ENCODE measurements around the gene PCMT1. TPM values are rescaled to one million over a fixed set of nuclear protein-coding genes. Genes with fewer than 3 reads are reported as not detected.

Gene PCMT1
- total and polyA plus RNA-seq, 2 of the 13 experiments (the other 11 are each of a cell fraction or from before 2014, with no cell fraction given) = 112 to 169 TPM

- TF ChIP-seq ARID5B (CRISPR knock-in tag; IDR thresholded peaks at IDR 0.05) (0 out of 2 replicates have a peak, but pooled peaks have one; percentile 45), CTCF (CRISPR knock-in tag; IDR thresholded peaks at IDR 0.05) (peak; percentile 84), UBTF (CRISPR knock-in tag; IDR thresholded peaks at IDR 0.05) (no peak), KLF9 (CRISPR knock-in tag; IDR thresholded peaks at IDR 0.05; ENCODE audit: low read depth) (no peak), ZNF3 (CRISPR knock-in tag; IDR thresholded peaks at IDR 0.05) (peak; percentile 44; the same call in 1 of the 2 replicates), AFF4 (CRISPR knock-in tag; IDR thresholded peaks at IDR 0.05) (no peak), MBNL3 (CRISPR knock-in tag; conservative IDR thresholded peaks at IDR 0.05) (no peak), SMARCC2 (IDR thresholded peaks at IDR 0.05) (no peak), ZFAT (CRISPR knock-in tag; conservative IDR thresholded peaks at IDR 0.05) (no peak), MXD4 (CRISPR knock-in tag; IDR thresholded peaks at IDR 0.05) (no peak), PHF5A (CRISPR knock-in tag; IDR thresholded peaks at IDR 0.05; ENCODE audit: low read depth, unreplicated experiment) (no peak), IKZF5 (CRISPR knock-in tag; IDR thresholded peaks at IDR 0.05) (no peak), ZNF570 (CRISPR knock-in tag; IDR thresholded peaks at IDR 0.05; ENCODE audit: borderline replicate concordance) (no peak), MEIS1 (CRISPR knock-in tag; IDR thresholded peaks at IDR 0.05; ENCODE audit: borderline replicate concordance) (no peak), TARDBP (CRISPR knock-in tag; IDR thresholded peaks at IDR 0.05) (peak; percentile 22; the same call in 1 of the 2 replicates), ZBTB42 (CRISPR knock-in tag; IDR thresholded peaks at IDR 0.05) (no peak), ZNF558 (CRISPR knock-in tag; IDR thresholded peaks at IDR 0.05; ENCODE audit: borderline replicate concordance) (no peak)
Measured at GRCh38 chr6:149723771-149724417, 25.6 kb upstream of the PCMT1 start (continued).
